Measurements from ENCODE around the gene DGKQ.

The DGKQ gene

GRCh38 chr4:963276-964225 is 9.8 kb downstream of the DGKQ start:
- no peak for DNase-seq (ENCODE audit: extremely low read depth in 1 of 2, low read depth in 1 of 2)

- no peak for DNase-seq (ENCODE audit: extremely low read depth in 1 of 2, low read depth in 1 of 2)
These were observed 10.8 kb downstream of the DGKQ start for GRCh38 chr4:962231-963208.

GRCh38 chr4:961351-962230 is 11.8 kb downstream of the DGKQ start:
- DNase-seq (ENCODE audit: extremely low read depth in 1 of 2, low read depth in 1 of 2), result no peak

GRCh38 chr4:960636-961350 is 12.6 kb downstream of the DGKQ start:
- DNase-seq (ENCODE audit: extremely low read depth in 1 of 2, low read depth in 1 of 2), result no peak

- no peak for DNase-seq (ENCODE audit: extremely low read depth in 1 of 2, low read depth in 1 of 2)
These were observed 13.2 kb downstream of the DGKQ start for GRCh38 chr4:960140-960635.

GRCh38 chr4:959338-960139 is 13.8 kb downstream of the DGKQ start:
- no peak for DNase-seq (ENCODE audit: extremely low read depth in 1 of 2, low read depth in 1 of 2)

- no peak for DNase-seq (ENCODE audit: extremely low read depth in 1 of 2, low read depth in 1 of 2)
These were observed 14.6 kb downstream of the DGKQ start for GRCh38 chr4:958696-959337.

GRCh38 chr4:958314-958665 is 15.1 kb downstream of the DGKQ start:
- no peak for DNase-seq (ENCODE audit: extremely low read depth in 1 of 2, low read depth in 1 of 2)

GRCh38 chr4:957581-958313 is 15.6 kb downstream of the DGKQ start:
- DNase-seq (ENCODE audit: extremely low read depth in 1 of 2, low read depth in 1 of 2), result no peak

- no peak for DNase-seq (ENCODE audit: extremely low read depth in 1 of 2, low read depth in 1 of 2)
These were observed 16.2 kb downstream of the DGKQ start for GRCh38 chr4:957231-957580.

GRCh38 chr4:956531-957230 is 16.7 kb downstream of the DGKQ start:
- no peak for DNase-seq (ENCODE audit: extremely low read depth in 1 of 2, low read depth in 1 of 2)

- DNase-seq (ENCODE audit: extremely low read depth in 1 of 2, low read depth in 1 of 2), result no peak
These were observed 17.4 kb downstream of the DGKQ start for GRCh38 chr4:955931-956381.

- no peak for DNase-seq (ENCODE audit: extremely low read depth in 1 of 2, low read depth in 1 of 2)
These were observed 18.0 kb downstream of the DGKQ start for GRCh38 chr4:955161-955921.

GRCh38 chr4:954211-955020 is 19.0 kb downstream of the DGKQ start:
- DNase-seq (ENCODE audit: extremely low read depth in 1 of 2, low read depth in 1 of 2), result no peak

- DNase-seq (ENCODE audit: extremely low read depth in 1 of 2, low read depth in 1 of 2), result no peak
These were observed 19.8 kb downstream of the DGKQ start for GRCh38 chr4:953574-953915.

Measured in activated CD8-positive, alpha-beta memory T cell treated with anti-CD3 and anti-CD28 coated beads for 1 hour (primary cell).